NCI-H2081 treated with DMSO at 0.1 percent for 48 hours (cell line): ENCODE data around the gene COMMD10.
"Not testable (repeated sequence)": the region's sequence is repeated elsewhere in the genome, so short reads cannot be mapped to it uniquely, and the experiment has no call there.

ENCODE experiments used
- DNase-seq: peaks from one replicate; lab custom pipeline; 2025; lab: John Stamatoyannopoulos, UW

The COMMD10 gene

GRCh38 chr5:116098998-116099397, 14.2 kb downstream of the COMMD10 start:
- DNase-seq: no peak

GRCh38 chr5:116104941-116105340, 20.1 kb downstream of the COMMD10 start:
- DNase-seq: not testable (repeated sequence)

- no peak for DNase-seq
Observed at GRCh38 chr5:116115163-116115562, 30.3 kb downstream of the COMMD10 start.

- DNase-seq: no peak
Observed at GRCh38 chr5:116130471-116130870, 45.6 kb downstream of the COMMD10 start.

- DNase-seq: no peak
Observed at GRCh38 chr5:116130976-116131375, 46.2 kb downstream of the COMMD10 start.

- DNase-seq: no peak
Observed at GRCh38 chr5:116133281-116133680, 48.5 kb downstream of the COMMD10 start.

GRCh38 chr5:116135344-116135743, 50.5 kb downstream of the COMMD10 start:
- no peak for DNase-seq

GRCh38 chr5:116137544-116138378, 52.9 kb downstream of the COMMD10 start:
- peak; percentile 18 for DNase-seq

- no peak for DNase-seq
Observed at GRCh38 chr5:116142495-116142894, 57.7 kb downstream of the COMMD10 start.

- no peak for DNase-seq
Observed at GRCh38 chr5:116144103-116144502, 59.3 kb downstream of the COMMD10 start.

- DNase-seq: no peak
Observed at GRCh38 chr5:116144991-116145390, 60.2 kb downstream of the COMMD10 start.

- no peak for DNase-seq
Observed at GRCh38 chr5:116145416-116145815, 60.6 kb downstream of the COMMD10 start.

- no peak for DNase-seq
Observed at GRCh38 chr5:116152169-116152568, 67.3 kb downstream of the COMMD10 start.

GRCh38 chr5:116153687-116154174, 68.9 kb downstream of the COMMD10 start:
- DNase-seq: no peak

- DNase-seq: no peak
Observed at GRCh38 chr5:116154252-116154651, 69.4 kb downstream of the COMMD10 start.

- no peak for DNase-seq
Observed at GRCh38 chr5:116154931-116155330, 70.1 kb downstream of the COMMD10 start.

- DNase-seq: no peak
Observed at GRCh38 chr5:116157902-116158301, 73.1 kb downstream of the COMMD10 start.

GRCh38 chr5:116159006-116159405, 74.2 kb downstream of the COMMD10 start:
- DNase-seq: no peak

GRCh38 chr5:116174111-116174510, 89.3 kb downstream of the COMMD10 start:
- no peak for DNase-seq

- no peak for DNase-seq
Observed at GRCh38 chr5:116176121-116176520, 91.3 kb downstream of the COMMD10 start.

- no peak for DNase-seq
Observed at GRCh38 chr5:116178925-116179324, 94.1 kb downstream of the COMMD10 start.

GRCh38 chr5:116209166-116209565, 124.3 kb downstream of the COMMD10 start:
- no peak for DNase-seq

- DNase-seq: no peak
Observed at GRCh38 chr5:116212225-116212624, 127.4 kb downstream of the COMMD10 start.

GRCh38 chr5:116216246-116216645, 131.4 kb downstream of the COMMD10 start:
- DNase-seq: no peak
